ACC112 (cell line): Measurements from ENCODE around the gene KRTAP4-16.
"Not testable (repeated sequence)": the region's sequence is repeated elsewhere in the genome, so short reads cannot be mapped to it uniquely, and the experiment has no call there.

Experiments used
- H2AFZ ChIP-seq: fragments of 200-600 bp; sonication (generic); one replicate; pipeline ENCODE4 v1.6.0; 2017; ENCODE audit warnings: antibody characterized with exemption, low read length; ENCODE audit not compliant: unreplicated experiment
- H3K27ac ChIP-seq: fragments of 200-600 bp; sonication (generic); 2 replicates; pipeline ENCODE4 v1.5.1; 2014; ENCODE audit warnings: low read depth, mild to moderate bottlenecking, antibody characterized with exemption, low read length, moderate library complexity
- H3K27me3 ChIP-seq: fragments of 200-600 bp; sonication (generic); 2 replicates; pipeline ENCODE4 v1.6.1; 2014; ENCODE audit warnings: mild to moderate bottlenecking, antibody characterized with exemption, low read length, moderate library complexity, mixed read lengths; ENCODE audit not compliant: insufficient read depth
- H3K36me3 ChIP-seq: fragments of 200-600 bp; sonication (generic); 2 replicates; pipeline ENCODE4 v1.6.1; 2016; ENCODE audit warnings: mild to moderate bottlenecking, antibody characterized with exemption, low read length, moderate library complexity, mixed read lengths; ENCODE audit not compliant: insufficient read depth
- H3K4me1 ChIP-seq: fragments of 200-600 bp; sonication (generic); one replicate; pipeline ENCODE4 v1.6.1; 2016; ENCODE audit warnings: low read length, mixed read lengths; ENCODE audit not compliant: insufficient read depth, unreplicated experiment, control insufficient read depth
- H3K4me3 ChIP-seq: fragments of 200-600 bp; sonication (generic); 2 replicates; pipeline ENCODE4 v1.5.1; 2014; ENCODE audit warnings: mild to moderate bottlenecking, low read depth, low read length
- H3K79me2 ChIP-seq: fragments of 200-600 bp; sonication (generic); one replicate; pipeline ENCODE4 v1.6.0; 2016; ENCODE audit warnings: low read length; ENCODE audit not compliant: control insufficient read depth, unreplicated experiment, insufficient read depth

The KRTAP4-16 gene

DNA sequence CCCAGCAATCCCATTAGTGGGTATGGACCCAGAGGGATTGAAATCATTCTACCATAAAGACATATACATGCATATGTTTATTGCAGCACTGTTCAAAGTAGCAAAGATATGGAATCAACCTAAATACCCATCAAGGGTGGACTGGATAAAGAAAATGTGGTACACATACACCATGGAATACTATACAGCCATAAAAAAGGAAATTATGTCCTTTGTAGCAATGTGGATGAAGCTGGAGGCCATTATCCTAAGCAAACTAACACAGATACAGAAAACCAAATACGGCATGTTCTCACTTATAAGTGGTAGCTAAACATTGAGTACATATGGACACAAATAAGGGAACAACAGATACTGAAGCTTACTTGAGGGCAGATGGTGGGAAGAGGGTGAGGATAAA, 44.5 kb downstream of the KRTAP4-16 start:
- H3K27me3 ChIP-seq, result no peaks in the 10 kb centered on the region
- H3K4me1 ChIP-seq, result peaks cover 38% of the 10 kb centered on the region
- H3K27ac ChIP-seq, result no peak overlapping the region
- H2AFZ ChIP-seq, result no peak overlapping the region
- H3K4me3 ChIP-seq, result no peak overlapping the region
- no peaks in the 10 kb centered on the region for H3K79me2 ChIP-seq
- 0 out of 2 replicates have a peak, but pooled peaks cover 4% of the 10 kb centered on the region for H3K36me3 ChIP-seq

DNA sequence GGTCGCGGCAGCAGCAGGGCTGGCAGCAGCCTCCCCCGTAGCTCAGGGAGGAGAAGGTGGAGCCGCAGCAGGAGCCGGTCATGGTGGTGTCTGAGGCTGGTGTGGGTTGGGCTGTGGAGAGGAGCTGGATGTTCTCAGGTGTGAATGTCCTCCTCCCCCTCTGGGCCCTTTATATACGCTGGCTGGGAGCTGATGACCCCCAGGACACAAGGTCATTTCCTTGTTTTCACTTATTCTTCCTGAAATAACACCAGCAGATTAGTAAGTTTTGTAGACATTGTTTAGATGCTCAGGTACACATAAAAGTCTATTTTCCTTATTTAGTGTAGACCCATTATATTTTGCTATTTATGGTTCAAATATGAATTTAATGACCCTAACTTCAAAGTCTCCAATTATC, 46.9 kb downstream of the KRTAP4-16 start, which contains the start of gene KRTAP2-2:
Gene KRTAP2-2 (minus strand): TSS at position 101 of the 400 bp plus-strand sequence. CDS start 19 bp downstream, at position 82.
- not testable (repeated sequence) for H3K36me3 ChIP-seq, H3K79me2 ChIP-seq, H2AFZ ChIP-seq, H3K27ac ChIP-seq, H3K4me3 ChIP-seq, H3K27me3 ChIP-seq
- peaks cover 15% of the 10 kb centered on the region for H3K4me1 ChIP-seq

DNA sequence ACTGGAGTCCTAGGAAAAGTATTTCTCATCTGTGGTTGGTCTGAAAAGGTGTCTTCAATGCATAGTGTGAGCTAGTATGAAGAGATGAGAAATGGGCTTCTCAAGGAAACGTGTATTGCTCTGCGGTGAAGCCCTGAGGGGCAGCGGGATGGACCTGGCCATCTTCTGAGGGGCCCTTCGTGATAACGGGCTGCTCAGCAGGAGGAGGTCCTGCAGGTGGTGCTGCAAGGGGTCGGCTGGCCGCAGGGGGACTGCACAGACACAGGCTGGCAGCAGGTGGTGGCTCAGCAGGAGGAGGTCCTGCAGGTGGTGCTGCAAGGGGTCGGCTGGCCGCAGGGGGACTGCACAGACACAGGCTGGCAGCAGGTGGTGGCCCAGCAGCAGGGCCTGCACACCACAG, 47.5 kb downstream of the KRTAP4-16 start:
- H3K27me3 ChIP-seq, H2AFZ ChIP-seq, H3K27ac ChIP-seq, H3K4me3 ChIP-seq, H3K36me3 ChIP-seq, H3K79me2 ChIP-seq: not testable (repeated sequence)
- peaks cover 11% of the 10 kb centered on the region for H3K4me1 ChIP-seq

DNA sequence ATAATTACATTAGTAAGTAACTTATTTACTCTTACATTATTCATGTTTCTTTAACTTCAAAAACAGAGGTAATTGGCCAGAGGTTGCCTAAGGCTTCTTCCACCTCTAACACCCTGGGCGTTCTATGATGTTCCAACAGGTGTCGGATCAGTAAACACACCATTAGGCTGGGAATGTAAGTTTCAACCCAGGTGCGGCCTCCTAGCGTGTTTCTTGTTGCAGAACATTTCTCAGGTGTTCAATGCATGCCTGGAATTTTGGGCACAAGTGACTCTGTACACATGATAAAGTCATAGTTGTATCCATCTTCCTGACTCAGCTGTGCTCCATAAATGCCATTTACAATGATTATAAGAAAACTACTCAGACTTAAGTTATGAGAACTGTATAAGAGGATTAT, 48.0 kb downstream of the KRTAP4-16 start:
- Histone ChIP-seq H3K79me2 (no peaks in the 10 kb centered on the region), H2AFZ (no peak overlapping the region), H3K27ac (no peak overlapping the region), H3K4me1 (peaks cover 10% of the 10 kb centered on the region), H3K4me3 (no peak overlapping the region), H3K27me3 (no peaks in the 10 kb centered on the region), H3K36me3 (0 out of 2 replicates have a peak, but pooled peaks cover 4% of the 10 kb centered on the region)

DNA sequence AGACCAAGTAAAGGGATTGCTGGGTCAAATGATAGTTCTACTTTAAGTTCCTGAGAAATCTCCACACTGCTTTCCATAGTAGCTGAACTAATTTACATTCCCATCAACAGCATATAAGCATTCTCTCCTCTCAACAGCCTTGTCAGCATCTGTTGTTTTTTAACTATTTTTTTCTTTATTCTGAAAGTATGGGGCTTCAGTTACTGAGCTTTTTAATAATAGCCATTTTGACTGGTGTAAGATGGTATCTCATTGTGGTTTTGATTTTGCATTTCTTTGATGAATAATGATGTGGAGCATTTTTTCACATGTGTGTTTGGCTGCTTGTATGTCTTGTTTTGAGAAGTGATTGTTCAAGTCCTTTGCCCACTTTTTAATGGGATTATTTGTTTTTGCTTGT, 49.4 kb downstream of the KRTAP4-16 start:
- no peaks in the 10 kb centered on the region for H3K79me2 ChIP-seq
- no peaks in the 10 kb centered on the region for H3K27me3 ChIP-seq
- no peak overlapping the region for H3K27ac ChIP-seq
- peaks cover 13% of the 10 kb centered on the region for H3K4me1 ChIP-seq
- no peak overlapping the region for H3K4me3 ChIP-seq
- 0 out of 2 replicates have a peak, but pooled peaks cover 4% of the 10 kb centered on the region for H3K36me3 ChIP-seq
- H2AFZ ChIP-seq, result no peak overlapping the region
